ENCODE measurements around the gene DBNDD2. TPM values are rescaled to one million over a fixed set of nuclear protein-coding genes. Genes with fewer than 3 reads are reported as not detected.

The DBNDD2 gene
- total RNA-seq, 1 donor from 2014 or later = 18.2 TPM

- no peak for TF ChIP-seq CTCF (IDR thresholded peaks at IDR 0.05; ENCODE audit: insufficient read depth, low read length, severe bottlenecking)
- H3K27me3 ChIP-seq (ENCODE audit: control insufficient read depth, insufficient read depth, low read length) = no peaks in the 10 kb centered on the region
- peaks cover 28% of the 10 kb centered on the region for H3K36me3 ChIP-seq (ENCODE audit: control insufficient read depth, insufficient read depth, low read length)
- DNase-seq (ENCODE audit: low read depth) (no peak), FAIRE-seq (no peak)
- H3K4me3 ChIP-seq (ENCODE audit: low read depth, low read length) = no peak overlapping the region
These were observed 15.6 kb downstream of the DBNDD2 start for GRCh38 chr20:45423700-45424099.

GRCh38 chr20:45425561-45425960 lies 17.5 kb downstream of the DBNDD2 start:
- no peak overlapping the region for H3K4me3 ChIP-seq (ENCODE audit: low read depth, low read length)
- FAIRE-seq (no peak), DNase-seq (ENCODE audit: low read depth) (no peak)
- peaks cover 19% of the 10 kb centered on the region for H3K36me3 ChIP-seq (ENCODE audit: control insufficient read depth, insufficient read depth, low read length)
- TF ChIP-seq CTCF (IDR thresholded peaks at IDR 0.05; ENCODE audit: insufficient read depth, low read length, severe bottlenecking) = no peak
- H3K27me3 ChIP-seq (ENCODE audit: control insufficient read depth, insufficient read depth, low read length) = no peaks in the 10 kb centered on the region

GRCh38 chr20:45426320-45427016 lies 18.4 kb downstream of the DBNDD2 start:
- Histone ChIP-seq H3K36me3 (ENCODE audit: control insufficient read depth, insufficient read depth, low read length) (peaks cover 11% of the 10 kb centered on the region), H3K4me3 (ENCODE audit: low read depth, low read length) (no peak overlapping the region), H3K27me3 (ENCODE audit: control insufficient read depth, insufficient read depth, low read length) (no peaks in the 10 kb centered on the region)
- no peak for TF ChIP-seq CTCF (IDR thresholded peaks at IDR 0.05; ENCODE audit: insufficient read depth, low read length, severe bottlenecking)
- DNase-seq (ENCODE audit: low read depth) = no peak
- no peak for FAIRE-seq

- FAIRE-seq (no peak), DNase-seq (ENCODE audit: low read depth) (no peak)
- H3K36me3 ChIP-seq (ENCODE audit: control insufficient read depth, insufficient read depth, low read length) = peaks cover 10% of the 10 kb centered on the region
- no peak overlapping the region for H3K4me3 ChIP-seq (ENCODE audit: low read depth, low read length)
- no peak for TF ChIP-seq CTCF (IDR thresholded peaks at IDR 0.05; ENCODE audit: insufficient read depth, low read length, severe bottlenecking)
- no peaks in the 10 kb centered on the region for H3K27me3 ChIP-seq (ENCODE audit: control insufficient read depth, insufficient read depth, low read length)
These were observed 19.4 kb downstream of the DBNDD2 start for GRCh38 chr20:45427236-45428149.

GRCh38 chr20:45429618-45430017 lies 21.5 kb downstream of the DBNDD2 start:
- DNase-seq (ENCODE audit: low read depth) (no peak), FAIRE-seq (no peak)
- no peaks in the 10 kb centered on the region for H3K27me3 ChIP-seq (ENCODE audit: control insufficient read depth, insufficient read depth, low read length)
- no peak for TF ChIP-seq CTCF (IDR thresholded peaks at IDR 0.05; ENCODE audit: insufficient read depth, low read length, severe bottlenecking)
- H3K36me3 ChIP-seq (ENCODE audit: control insufficient read depth, insufficient read depth, low read length) = peaks cover 4% of the 10 kb centered on the region
- H3K4me3 ChIP-seq (ENCODE audit: low read depth, low read length) = no peak overlapping the region
